Measurements from ENCODE around the gene CYP19A1.
A peak's percentile ranks its signal among the peaks of the same experiment; 100 is the strongest.

CYP19A1 gene

GRCh38 chr15:51322621-51323296, 15.6 kb downstream of the CYP19A1 start:
- DNase-seq: peak; percentile 10

GRCh38 chr15:51321316-51321715, 17.1 kb downstream of the CYP19A1 start:
- DNase-seq: no peak

DNA sequence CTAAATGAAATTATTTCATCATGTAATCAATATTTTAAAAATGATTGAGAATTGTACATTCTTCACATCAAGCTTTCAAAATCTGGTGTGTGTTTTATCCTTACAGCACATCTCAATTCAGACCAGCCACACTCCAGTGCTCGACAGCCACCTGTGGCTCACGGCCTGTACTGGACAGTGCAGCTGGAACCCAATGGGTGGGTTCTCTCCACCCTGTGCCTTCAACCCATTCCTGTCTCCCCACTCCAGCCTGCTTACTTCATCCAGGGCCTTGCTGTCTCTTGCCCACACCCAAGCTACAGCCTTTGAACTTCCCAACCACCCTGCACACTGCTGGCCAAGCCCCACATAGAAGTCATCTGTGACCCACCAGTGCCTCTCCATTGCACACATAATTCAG, 17.6 kb downstream of the CYP19A1 start:
- DNase-seq: no peak

DNA sequence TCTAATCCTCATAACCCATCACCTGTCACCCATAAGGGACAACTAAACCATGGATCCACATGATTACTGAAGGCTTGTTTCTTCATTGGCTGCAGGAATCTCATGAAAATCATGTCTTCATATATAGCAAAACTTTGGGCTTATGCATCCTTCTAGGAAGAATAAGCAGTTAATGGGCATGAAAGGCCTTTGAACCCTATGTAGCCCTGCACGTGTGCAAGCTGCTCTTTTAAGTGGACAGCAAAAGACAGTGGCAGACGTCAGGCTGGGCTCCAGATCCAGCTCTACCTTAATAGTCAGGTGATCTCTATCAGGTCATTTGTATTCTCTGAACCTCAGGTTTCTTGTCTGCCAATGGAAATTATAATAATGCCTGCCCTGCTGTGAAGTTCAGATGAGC, 18.9 kb downstream of the CYP19A1 start:
- no peak for DNase-seq

DNA sequence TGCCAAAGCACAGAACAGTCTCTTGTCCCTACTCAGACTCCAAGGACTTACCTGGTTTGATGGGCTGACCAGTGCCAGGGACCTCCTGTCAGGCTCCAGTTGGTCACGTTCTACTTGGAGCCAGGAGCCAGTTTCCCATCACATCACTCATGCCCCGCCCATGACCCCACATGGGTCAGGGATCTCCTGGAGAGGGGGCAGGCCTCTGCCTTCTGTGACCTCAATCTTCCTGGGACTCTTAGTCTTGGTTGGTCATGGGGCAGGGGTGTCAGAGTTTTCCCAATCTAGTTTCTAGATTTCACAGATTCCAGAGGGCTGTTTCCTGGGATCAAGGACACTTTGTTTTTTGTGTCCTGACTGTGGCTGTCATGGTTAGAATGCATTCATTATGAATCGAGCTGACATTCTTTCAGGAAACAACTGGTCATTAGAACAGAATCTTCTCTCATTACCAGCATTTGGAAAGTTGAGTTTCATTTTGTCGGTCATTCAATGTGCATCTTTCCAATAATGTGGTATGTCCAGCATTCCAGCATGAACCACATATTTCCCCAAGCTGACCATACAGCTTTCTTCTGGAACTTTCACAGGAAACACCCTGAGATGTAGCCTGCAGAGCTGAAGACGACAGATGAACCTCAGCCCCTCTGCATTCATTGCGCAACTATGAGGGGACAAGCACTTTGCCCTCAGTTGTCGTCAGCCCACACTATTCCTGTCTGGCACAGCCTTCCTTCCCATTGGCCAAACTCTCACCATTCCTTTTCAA, 19.8 kb downstream of the CYP19A1 start:
- DNase-seq: no peak

DNA sequence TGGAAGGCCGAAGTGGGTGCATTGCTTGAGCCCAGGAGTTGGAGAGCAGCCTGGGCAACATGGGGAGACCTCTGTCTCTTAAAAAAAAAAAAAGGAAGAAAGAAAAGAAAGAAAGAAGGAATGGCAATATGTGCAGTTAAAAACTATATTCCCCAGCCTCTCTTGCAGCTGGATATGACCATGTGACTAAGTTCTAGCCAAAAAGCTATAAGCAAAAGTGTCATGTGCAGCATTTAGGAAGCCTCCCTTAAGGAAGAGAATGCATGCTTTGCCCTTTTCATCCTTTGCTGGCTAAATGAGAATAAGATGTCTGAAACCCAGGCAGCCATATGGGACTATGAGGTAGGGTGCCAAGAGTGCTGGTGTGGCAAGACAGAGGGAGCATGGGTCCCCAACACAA, 21.8 kb downstream of the CYP19A1 start:
- no peak for DNase-seq

GRCh38 chr15:51315726-51316125, 22.7 kb downstream of the CYP19A1 start:
- DNase-seq: no peak

DNA sequence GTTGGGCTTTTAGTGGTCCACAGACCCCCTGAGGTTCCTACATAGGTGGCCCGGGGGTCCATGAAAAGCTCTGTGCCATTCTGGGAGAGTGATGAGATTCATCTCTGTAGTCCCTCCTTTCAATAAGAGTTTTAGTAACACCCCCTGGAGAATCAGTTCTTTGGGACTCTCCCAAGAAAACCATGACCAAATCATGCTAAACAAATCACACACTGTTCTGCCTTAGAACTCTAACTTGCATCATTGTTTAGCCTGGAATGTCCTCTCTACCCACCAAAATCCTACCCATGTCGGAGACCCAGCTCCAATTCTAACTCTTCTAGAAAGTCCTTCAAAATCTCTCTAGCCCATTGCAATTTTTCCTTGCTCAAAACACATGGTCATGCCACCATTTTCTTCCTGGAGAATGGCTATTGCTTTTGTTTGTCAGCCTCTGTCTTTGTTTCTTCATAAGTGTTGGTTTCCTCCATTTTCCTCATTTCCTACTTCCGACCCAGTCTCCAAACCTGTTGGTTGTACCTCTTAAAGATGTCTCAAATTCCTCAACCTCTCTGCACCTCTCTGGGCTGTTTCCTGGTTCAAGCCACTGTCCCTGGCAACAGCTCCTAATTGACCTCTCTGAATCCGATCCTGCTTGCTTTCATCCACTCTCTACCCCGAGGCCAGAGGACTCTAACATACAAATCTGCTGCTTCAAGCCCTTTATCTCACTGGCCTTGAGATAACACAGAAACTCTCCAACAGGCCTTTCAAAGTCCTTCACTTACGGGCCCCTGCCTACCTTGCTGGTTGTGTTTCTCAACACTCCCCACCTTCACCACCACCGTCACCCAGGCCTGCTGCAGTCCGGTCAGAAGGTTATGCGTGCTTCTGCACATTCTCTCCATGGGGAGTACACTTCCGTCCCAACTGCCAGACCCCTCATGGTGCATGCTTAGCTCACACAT, 23.7 kb downstream of the CYP19A1 start:
- no peak for DNase-seq

GRCh38 chr15:51313644-51314280, 24.6 kb downstream of the CYP19A1 start:
- no peak for DNase-seq

DNA sequence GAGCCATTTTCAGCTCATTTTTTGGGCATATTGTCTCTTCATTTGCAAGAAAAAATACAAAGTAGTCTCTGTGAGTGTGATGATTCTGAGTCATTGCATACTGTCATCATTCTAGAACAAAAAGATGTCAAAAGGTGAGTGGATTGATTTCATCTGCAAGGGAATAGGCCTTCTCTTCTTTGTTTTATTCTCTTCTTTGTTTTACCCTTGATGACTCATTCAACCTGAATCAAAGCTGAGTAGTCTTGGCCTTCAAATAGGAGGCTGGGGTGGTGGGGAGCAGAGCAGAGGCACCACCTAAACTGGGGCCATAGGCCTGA, 25.4 kb downstream of the CYP19A1 start:
- DNase-seq: no peak

DNA sequence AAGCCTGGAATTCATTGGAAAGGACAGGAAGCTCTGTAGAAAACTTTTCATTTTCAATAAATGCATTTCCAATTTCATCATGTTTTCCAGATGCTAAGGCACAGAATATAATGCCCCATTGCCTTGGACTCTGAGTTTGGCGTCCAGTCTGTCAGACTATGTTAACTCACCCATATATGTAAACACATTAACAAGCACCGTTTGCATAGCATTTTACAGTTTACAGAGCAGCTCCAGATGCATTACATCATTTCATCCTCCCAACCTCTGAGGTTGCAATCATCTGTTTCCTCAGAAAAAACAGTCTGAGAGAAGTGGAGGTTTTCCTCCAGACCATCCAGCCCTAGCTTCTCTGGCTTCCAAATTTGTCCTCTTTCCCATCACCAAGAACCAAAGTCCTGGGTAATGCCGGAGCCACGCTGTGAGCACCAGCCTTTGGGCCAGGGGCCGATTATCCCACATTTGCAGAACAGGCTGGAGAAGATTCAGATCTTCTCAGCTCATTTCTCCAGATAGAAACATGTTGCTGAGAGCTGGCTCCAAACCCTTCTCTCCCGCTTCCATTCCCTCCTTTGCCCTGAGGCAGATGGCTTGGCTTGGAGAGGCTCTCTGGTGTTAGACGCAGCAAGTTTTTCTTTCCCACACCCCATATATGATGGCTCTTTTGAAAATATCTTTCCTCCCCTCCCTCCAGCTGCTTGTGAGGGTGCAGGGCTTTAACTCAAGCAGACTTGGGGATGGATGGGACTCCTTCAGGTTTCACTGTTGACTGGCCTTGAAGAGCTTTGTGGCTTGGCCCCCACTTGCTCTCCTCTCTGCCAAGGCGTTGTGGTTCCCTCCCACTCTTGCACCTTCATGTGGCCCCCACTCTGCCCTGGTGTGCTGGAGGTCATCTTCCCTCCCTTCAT, 26.0 kb downstream of the CYP19A1 start:
- DNase-seq: no peak

DNA sequence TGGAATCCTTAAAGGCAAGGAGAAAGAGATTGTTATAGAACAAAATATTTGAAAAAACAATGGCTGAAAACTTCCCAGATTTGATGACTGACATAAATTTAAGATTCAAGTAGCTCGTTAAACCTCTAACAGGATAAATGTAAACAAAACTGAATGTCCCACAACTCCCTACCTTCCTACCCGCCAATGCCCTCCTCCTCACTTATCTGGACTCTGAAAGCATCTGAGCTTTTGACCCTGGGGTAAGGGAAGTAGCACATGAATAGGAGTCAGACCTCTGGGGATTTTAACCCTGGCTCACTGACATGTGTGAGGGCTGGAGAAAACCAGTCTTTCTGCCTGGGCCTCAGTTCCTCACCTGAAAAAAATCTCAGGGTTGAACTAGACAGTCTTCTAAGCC, 26.9 kb downstream of the CYP19A1 start:
- no peak for DNase-seq

DNA sequence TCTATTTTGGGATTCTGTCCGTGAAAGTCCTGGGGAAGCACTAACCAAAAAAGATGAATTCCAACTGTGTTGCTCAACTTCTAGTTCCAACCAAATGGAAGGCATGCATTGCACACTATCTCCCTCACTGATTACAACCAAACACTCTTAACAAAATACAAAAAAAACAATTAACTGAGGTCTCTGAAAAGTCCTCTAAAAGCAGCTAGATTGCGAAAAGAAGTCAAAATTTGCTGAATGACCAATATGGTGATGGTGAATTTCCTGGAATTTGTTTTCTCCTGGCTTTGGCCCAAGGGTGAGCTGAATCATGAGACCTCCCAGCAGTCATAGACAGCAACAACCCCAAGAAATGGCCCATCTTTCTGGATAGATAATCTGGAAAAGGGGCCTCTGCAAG, 28.3 kb downstream of the CYP19A1 start:
- no peak for DNase-seq

GRCh38 chr15:51307811-51308210, 30.6 kb downstream of the CYP19A1 start:
- no peak for DNase-seq

DNA sequence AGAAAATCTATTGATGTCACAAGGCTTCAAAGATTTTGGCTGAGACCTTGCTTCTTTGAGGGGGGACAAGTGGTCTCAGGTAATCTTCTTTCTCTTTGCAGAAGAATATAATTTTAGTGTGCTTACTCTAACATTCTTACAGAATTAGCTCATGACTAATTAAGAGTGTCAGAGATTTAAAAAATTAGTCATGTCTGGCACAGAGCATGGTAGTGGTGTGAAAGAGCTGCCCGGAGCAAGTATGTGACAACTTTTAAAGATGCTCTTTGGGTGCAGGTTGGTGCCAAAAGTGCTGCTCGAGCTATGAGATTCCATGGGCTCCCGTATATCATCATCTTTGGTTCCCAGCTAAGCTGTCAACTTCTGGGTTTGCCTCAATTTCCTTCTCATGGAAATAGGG, 31.1 kb downstream of the CYP19A1 start:
- no peak for DNase-seq

- no peak for DNase-seq
Measured at GRCh38 chr15:51303462-51303980, 34.9 kb downstream of the CYP19A1 start.

- no peak for DNase-seq
Measured at GRCh38 chr15:51302480-51302879, 35.9 kb downstream of the CYP19A1 start.

GRCh38 chr15:51299187-51300015, 39.0 kb downstream of the CYP19A1 start:
- no peak for DNase-seq

DNA sequence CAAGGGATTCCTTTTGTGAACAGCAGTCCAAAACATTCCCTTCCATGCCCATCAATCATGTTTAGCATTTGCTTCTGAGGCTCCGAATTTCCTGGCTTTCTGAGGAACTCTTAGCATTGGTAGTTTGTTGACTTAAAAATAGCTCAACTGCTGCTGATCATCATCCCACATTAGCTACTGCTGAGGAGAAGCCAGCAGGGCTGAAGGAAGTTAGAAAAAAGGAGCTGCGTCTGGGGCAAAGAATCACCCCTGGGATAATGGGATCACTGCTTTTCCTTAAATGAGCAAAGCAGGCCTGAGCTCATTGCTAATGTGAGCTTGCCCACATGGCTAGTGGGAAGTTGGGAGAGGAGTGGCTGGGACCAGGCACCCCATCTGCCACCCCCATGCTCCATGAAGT, 39.8 kb downstream of the CYP19A1 start:
- DNase-seq: no peak

DNA sequence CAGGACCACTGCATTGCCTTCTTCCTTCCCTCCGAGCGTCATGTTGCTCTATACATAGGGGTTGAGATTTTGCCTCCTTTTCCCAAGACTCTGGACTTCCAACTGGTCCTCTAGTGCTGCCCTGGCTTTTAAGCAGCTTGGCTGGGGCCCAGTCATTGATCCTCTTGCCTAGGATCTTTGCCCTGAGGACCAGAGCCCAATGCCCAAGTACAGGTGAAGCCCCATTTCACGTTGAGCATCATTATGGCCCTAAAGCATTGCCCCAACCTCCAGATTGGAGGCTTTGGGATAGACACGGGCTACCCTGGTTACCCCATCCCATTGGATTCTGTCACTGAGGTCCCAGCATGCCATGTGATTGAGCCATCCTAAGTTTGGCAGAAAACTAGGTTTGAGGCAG, 47.7 kb downstream of the CYP19A1 start:
- DNase-seq: no peak

GRCh38 chr15:51289290-51289689, 49.1 kb downstream of the CYP19A1 start:
- DNase-seq: no peak

Measured in hematopoietic multipotent progenitor cell treated with erythropoietin and hydrocortisone succinate and interleukin-3 and kit ligand, for 4 days (in vitro differentiated cells).